GM21529 (cell line): ENCODE measurements around the gene COLEC12.
A peak's percentile ranks its signal among the peaks of the same experiment; 100 is the strongest.

Experiments
- ATAC-seq: cut with Tn5 transposase; IDR thresholded peaks from one replicate; pipeline ENCODE4 v1.9.1; 2021; ENCODE audit not compliant: unreplicated experiment

Gene COLEC12

DNA sequence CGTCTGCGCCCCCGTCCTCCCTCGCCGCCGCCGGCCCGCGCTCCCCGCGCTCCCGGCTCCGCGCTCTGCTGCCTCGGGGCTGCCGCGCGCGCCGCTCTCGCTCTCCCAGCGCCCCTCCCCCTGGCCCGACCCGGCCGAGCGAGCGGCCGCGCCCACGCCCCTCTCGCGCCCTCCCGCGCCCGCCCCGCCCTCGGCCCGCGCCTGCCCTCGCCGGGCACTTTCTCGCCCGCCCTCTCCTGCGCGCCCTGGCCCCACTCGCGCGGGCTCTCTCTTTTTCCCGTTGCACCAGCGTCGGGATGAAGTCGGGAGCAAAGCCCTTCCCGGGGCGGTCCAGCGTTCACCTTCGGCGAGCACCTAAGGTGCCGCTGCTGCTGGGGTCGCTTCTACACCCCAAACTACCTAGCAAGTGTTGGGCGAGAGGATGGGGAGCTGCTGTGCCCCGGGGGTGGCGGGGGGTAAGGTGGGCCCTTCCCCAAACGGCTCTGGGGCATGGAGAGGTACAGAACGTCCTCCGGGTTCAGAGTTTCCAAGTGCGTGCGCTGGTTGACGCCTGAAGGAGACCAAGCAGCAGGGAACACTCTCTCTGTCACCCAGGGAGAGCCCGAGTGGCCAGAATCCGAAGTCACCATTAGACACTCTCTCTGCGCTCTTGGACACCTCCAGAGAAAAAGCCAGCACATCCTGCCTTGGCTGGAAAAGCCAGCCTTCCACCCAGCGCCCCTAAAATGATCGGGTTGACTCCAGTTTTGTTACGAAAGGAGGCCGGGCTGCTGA, at the start of gene COLEC12:
TSS of gene COLEC12 (minus strand) at position 70 of the 774 bp plus-strand sequence. CDS start 187 bp downstream, outside the sequence.
- no peak for ATAC-seq

DNA sequence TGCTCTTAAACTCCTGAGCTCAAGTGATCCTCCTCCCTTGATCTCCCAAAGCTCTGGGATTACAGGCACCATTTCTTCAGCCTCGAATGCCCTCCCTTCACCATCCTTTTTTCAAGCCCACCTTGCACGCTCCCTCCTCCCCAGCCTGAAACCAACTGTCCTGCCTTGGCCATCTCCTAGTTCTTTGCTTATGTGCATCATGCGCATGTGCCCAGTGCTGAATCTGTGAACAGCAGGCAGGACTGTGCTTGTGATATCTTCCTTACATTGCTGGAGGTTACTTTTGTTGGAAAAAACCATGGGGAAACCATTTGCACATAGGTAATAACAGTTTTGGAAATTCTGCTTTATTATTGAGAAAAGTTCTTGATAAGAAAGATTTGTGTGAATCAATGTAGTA, 49.5 kb upstream of the COLEC12 start:
- no peak for ATAC-seq

DNA sequence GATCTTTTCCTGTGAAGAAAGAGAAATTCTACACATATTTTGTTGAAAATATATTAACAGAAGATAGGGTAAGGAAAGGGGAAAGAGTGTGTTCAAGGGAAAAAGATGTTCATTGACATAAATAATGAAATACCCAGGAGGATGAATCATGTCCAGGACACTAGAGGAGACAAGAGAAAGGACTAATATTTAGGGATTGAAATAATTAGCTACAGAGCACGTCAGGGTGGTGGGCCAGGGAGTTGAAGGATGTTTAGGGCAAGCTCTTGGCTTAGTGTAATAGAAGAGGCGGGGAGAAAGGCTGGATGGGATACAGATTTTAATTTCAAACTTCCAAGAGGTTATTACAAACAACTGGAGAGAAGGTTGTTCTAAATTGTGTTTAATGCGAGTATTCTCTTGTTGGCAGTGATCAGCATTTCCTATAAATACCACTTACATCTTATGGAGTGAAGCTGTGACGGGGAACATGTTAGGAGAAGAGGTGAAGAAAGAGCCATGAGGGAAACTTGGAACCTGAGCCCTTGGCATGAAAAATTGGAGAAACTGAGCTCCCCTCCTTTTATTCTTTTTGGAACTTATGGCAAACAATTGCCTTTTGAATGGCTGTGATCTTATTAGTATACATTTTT, 43.1 kb upstream of the COLEC12 start:
- no peak for ATAC-seq

DNA sequence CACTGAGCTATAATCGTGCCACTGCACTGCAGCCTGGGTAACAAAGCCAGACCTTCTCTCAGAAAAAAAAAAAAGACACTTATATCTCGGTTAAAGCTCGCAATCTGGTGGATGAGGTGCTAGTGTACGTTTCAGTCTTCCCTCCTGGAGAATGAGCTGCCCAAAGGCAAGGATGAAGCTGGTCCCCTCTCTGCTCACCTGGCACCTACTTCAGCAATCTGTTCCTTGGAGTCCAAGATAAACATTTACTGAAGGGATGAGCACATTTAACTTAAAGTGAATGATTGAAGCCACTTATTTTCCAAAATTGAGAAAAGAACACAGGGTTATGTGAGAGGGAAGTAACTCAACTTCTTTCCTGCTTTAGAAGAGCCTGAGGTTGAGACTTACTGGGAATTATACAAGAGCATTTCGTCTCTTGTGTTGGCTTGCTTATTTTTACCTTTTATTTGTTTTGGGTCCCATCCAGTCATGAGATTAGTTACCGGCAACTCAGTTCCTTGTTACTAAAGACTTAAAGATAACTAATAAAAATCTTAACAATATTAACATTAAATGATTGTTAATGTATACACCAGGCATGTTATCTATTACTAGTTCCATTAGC, 33.6 kb upstream of the COLEC12 start:
- no peak for ATAC-seq

DNA sequence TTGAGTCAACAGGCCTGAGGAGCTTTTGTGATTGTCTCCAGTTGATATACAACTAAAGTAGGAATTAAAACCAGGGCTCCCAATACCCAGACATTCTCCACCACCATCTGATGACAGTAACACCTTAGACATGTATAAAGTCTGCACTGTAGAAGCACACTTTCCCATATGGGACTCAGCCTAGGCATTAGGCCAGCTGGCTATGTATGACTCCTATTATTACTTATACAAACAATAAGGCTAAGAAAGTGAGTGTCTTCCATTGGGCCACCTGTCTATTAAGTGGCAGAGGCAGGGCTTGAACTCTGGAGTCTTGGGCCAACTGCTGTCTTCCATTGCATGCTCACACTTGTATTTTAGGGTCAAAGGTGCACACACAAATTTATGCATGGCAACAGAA, 32.1 kb upstream of the COLEC12 start:
- no peak for ATAC-seq

DNA sequence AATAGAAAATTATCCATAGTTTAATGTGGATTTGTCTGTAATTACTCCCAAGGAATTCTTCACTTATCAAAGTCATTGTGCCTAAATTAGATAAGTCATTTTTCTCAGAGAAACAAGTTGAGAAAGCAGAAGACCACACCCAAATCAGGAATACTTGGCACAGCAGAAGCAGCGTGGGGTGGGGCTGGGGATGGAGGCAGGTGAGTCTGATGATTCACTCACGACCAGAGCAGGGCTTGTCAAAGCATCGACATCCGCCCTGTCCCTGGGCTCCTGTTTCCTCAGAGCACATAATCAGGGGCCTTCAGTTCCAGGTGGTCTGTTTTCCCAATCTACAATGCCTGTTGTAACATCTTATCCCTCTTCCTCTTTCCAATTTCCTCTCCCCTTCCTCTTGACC, 31.5 kb upstream of the COLEC12 start:
- no peak for ATAC-seq

DNA sequence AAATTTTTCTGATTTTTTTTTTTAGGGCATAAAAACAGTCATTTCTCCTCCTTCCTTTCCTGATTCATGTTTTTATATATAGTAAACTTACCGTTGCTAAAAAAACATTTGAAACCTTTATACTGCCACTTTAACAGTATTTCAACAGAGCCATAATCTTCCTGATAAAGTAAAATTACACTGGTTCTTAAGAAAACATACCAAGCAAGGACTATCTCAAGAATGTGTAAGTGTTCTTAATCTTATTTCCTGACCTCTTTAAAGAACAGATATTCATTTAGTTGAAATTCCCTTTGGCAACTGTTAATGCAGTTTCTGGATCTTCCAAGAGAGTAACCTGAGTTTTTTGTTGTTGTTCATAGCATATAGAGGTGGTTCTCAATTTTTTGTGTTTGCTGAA, 26.6 kb upstream of the COLEC12 start:
- no peak for ATAC-seq

DNA sequence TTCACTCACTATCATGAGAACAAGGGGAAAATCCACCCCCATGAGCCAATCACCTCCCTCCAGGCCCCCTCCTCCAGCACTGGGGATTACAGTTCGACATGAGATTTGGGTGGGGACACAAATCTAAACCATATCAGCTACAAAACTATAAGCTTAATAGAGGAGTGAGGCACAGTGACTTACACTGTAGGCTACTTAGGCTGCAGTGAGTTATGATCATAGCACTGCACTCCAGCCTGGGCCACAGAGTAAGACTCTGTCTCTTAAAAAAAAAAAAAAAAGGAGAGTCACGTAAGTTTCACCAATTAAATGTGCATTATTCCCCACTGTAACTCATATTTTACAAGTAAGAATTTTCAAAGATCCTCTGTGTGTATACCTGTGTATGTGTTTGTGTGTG, 26.2 kb upstream of the COLEC12 start:
- ATAC-seq, result no peak

DNA sequence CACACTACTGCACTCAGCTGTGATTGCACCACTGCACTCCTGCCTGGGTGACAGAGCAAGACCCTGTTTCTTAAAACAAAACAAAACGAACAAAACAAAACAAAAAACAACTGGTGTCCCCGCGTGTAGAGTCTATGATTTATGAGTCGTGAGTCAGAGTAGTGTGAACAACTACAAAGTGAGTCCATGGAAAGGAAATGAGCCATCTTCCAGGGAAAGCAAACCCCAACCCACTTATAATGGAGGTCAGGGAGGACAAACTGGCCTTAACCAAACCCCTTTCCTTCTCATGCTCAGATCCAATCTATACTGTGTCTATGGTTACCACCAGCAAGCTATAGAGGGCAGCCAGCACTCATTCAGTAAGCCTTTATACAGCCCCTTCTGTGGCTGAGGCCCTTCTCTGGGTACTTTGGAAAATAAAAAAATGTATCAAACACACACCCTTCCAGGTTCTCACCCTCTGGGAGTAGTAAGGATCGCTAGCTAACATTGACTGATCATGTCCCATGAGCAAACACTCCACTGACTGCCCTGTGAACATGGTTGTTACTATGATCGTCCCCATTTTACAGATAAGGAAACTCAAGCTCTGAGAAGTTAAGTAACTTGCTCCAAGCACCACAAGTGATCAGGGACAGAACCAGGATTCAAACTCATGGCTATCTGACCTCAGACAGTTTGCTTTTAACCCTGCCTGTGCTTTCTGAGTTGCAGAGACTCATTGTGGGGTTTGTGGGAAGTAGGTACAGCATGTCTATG, 24.7 kb upstream of the COLEC12 start:
- ATAC-seq, result no peak

DNA sequence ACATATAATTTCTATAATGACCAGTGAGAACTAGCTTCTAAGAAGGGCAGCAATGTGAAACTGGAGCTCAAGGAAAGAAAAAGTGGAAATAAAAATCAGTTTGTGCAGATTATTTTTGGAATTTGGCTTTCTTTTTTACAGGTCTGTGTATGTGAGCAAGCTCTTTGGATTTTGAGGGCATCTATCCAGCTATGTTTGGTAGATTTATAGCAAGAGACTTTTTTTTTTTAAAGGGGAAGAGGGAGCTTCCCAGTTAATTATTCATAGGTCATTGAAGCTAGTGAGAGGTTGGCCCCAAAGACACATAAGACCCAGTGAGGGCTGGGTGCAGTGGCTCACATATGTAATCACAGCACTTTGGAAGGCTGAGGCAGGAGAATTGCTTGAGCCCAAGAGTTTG, 24.0 kb upstream of the COLEC12 start:
- no peak for ATAC-seq

DNA sequence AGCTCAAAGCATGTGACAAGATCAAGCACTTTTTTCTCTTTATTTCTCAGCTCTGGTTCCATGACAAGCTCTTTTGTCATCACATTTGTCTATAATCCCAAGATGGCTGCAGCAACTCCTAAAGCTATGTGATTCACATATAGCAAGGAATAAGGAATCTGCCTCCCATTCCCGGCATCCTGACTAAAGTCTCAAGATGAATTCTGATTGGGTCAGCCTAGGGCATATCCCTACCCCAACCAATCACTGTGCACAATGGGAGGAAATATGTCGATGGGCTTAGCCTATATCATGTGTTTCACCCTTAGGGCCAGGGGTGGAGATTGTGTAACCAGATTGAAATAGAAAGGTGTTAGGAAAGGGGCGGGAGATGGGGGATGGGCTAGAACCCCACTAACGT, 23.1 kb upstream of the COLEC12 start:
- ATAC-seq, result no peak

DNA sequence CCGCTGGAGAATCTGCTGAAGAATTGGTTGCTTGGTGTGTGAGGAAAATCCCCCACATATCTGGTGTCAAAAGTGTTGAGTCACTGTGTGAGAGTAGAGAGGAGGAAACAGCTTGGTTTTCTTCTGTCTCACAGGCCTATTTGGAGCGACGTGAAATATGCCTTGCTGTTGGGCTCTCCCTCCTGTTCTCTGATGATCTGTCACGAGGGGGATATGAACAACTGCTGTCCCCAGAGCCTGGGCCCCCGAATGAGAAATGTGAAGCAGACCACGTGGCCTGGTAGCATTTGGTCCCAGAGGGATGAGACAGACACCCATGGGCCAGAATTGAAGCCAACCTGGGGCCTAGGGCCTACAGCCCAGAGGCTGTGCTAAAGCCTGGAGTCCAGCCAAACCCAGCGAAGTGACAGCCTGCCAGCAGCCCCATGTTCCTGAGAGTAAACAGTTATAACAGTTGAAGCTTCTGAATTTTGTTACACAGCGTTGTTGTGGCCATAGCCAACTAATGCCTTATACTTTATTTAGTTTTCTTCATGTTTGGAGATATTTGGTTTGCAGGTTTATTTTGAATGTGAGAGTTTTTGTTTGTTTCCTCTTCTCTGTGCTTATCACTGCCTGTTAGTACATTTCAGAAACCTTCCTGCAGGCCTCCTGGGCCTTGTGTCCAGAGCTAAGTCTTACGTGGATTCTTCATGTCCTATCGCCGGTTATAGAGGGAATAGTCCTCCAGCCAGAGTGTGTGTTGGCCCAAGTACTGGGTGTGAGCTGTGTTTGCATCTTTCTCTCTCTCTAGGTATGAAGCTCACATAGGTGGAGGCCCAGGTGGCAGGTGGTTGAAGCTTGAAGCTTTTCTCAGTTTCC, 18.7 kb upstream of the COLEC12 start:
- peak; percentile 91 for ATAC-seq

DNA sequence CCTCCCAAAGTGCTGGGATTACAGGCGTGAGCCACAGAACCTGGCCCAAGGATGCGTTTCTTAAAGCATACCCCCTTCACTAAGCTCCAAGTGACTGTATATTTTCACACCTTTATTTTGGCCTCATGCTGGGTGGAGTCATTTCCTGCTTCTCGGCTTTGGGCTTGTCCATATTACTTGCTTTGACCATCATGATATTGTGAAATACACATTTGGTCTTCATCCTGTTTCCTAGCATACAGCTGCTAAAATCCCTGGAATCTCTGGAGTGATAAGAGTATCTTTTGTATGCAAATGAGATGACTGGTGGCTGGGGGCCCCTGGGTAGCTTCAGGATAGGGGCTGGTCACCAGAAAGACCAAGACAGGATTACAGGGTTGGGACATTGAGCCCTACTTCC, 17.6 kb upstream of the COLEC12 start:
- no peak for ATAC-seq

DNA sequence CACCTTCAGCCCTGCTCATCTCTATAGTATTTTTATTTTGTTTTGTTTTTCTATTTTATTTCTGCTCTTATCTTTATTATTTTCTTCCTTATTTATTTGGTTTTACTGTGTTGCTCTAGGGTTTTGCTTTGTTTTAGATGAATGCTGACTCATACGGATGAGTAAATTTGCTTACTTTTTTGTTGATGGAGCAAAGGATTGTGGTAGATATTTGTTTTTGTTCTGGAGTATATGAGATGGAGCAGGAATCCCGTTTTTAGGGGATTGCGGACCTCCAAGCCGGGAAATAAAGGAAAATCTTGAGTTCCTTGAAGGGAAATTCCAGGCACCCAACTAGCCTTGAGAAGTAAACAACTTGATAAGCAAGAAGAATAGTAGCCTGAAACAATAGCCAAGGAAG, 15.3 kb upstream of the COLEC12 start:
- ATAC-seq, result no peak

DNA sequence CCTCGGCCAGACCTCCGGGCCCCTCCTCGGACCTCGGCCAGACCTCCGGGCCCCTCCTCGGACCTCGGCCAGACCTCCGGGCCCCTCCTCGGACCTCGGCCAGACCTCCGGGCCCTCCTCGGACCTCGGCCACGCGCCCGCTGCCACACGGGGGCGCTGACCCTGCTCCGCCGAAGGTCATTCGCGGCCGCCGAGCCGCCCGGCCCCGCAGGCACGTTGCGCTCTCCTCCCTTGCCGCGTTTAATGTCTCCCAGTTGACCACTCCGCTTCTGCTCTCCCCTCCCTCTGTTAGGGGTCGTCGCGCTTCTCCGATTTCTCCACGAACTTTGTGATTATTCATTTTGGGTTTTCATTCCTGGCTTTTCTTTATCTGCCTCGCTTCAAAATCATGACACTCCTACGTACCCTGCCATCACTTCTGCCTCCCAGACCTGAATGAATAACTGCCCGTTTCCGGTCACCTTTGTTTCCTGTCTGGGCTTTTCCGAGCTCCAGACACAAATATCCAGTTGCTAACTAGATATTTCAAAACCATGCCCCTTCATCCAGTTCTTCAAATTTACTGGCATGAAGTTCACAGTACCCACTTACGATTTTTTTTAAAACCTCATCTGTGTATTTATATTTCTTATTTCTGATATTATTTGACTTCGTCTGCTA, 14.8 kb upstream of the COLEC12 start:
- no peak for ATAC-seq

DNA sequence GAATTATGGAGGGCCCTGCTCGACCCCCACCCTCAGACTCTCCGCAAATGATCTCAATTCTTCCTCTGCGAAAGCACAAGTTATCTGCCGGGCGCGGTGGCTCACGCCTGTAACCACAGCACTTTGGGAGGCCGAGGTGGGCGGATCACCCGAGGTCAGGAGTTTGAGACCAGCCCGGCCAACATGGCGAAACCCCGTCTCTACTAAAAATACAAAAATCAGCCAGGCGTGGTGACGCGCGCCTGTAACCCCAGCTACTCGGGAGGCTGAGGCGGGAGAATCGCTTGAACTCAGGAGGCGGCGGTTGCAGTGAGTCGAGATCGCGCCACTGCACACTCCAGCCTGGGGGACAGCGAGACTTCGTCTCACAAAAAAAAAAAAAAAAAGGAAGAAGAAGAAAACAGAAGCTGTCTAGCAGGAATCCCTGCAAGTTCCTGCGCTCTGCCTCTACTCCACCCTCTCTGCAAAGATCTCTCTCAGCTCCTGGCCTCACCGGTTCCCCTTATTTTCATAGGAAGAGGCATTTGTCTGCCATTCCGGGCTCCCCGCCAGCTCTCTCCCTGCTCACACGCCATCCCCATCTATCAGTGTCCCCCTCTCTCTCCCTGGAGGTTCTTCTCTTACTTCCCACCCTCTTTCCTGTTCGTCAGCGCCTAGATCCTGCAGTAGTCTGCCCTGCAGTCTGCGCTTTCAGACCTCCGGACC, 13.5 kb upstream of the COLEC12 start:
- no peak for ATAC-seq

DNA sequence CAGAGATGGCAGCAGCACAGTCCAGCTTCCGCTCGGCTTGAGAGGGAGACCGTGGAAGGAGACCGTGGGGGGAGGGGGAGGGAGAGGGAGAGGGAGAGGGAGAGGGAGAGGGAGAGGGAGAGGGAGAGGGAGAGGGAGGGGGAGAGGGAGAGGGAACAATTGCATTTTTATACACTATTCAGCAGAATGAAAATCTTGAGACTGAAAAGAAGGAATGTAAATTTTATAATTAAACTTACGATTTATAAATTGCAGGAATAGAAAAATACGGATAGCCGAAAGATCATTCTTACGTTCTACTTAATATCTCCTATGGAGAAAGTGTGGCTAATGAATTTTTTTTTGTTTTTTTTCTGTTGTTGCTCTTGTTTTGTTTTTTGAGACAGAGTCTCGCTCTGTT, 12.5 kb upstream of the COLEC12 start:
- no peak for ATAC-seq

DNA sequence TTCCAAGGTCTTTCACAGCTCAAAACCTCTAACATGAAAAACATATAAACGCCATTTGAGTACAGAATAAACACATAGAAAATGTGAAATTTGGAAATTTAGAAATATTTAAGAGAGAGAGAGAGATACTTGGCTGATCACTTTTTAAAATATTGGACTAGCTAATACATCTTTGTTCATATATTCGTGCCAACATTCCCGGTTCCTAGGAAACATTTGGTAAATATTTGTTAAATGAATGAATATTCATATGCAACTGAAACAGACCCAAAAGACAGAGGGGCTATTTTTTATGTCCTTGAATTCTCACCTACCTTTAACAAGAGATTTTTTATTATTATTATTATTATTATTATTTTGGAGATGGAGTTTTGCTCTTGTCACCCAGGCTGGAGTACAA, 8.3 kb upstream of the COLEC12 start:
- ATAC-seq, result no peak

DNA sequence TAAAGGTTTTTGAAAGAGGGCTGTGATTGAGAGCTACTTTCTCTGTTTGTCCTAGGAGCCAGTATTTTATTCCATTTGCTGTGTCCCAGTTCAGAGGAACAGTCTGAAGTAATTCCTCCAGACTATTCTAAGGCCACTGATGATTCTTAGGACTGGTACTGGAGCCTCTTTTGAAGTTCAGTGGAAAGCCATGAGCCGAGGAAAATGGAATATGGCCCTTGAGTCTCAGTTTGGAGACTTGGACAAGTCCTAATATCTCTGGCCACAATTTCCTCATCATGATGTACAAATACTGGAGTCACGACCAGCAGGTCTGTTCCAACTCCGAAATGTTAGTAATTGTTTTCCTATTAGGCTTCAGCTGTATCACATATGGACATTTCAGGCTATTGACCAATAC, 7.1 kb upstream of the COLEC12 start:
- ATAC-seq, result no peak

DNA sequence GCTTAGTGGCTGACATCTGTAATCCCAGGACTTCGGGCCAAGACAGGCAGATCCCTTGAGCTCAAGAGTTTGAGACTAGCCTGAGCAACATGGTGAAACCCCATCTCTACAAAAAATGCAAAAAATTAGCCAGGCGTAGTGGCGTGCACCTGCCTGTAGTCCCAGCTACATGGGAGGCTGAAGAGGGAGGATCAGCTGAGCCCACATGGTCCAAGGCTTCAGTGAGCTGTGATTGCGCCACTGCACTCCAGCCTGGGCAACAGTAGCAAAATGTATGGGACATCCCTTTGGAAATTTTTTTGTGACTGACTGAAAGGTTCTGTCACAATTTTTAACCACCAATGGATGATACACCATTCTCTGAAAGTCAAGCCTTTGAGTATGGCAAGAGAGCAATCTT, 6.3 kb upstream of the COLEC12 start:
- no peak for ATAC-seq
